HG03135 (cell line): ENCODE results near the gene PTMS.
A peak's percentile ranks its signal among the peaks of the same experiment; 100 is the strongest.

Experiments
- ATAC-seq: cut with Tn5 transposase; IDR thresholded peaks from one replicate; pipeline ENCODE4 v1.9.1; 2021; ENCODE audit warnings: mild to moderate bottlenecking, moderate library complexity; ENCODE audit not compliant: unreplicated experiment

Gene PTMS

DNA sequence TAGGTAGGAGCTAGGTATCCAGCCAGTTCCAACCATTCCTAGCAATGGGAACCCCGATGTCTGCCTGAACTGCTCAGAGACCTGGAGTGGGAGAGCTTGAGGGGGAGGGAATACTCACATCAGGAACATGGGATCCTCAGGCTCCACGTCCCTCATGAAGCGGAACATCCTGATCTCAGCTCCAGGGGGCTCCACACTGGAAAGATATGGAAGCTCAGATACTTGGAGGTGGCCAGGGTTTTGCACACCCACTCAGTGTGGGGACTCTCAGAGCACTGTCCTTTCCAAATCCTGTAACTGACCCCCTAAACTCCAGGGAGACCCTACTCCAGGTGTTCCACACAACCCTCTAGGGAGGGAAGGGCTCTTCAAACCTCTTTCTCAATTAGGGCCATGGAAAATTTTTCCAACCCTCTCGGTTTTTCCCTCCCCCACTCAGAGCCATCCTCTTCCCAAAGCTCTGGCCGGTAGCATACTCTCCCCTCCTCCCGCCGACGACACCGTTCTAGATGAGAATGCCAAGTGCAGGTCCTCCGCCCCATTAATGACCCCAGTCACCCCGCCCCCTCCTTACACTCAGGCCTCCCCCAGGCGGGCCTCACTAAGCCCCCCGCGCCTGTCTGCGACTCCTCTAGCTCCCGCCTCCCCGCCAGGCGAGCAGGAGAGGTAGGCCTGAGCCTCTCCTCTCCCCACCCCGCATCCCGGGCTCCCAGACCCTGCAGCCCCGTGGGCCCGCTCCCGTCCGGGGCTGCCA lies 13.8 kb upstream of the PTMS start:
- no peak for ATAC-seq

DNA sequence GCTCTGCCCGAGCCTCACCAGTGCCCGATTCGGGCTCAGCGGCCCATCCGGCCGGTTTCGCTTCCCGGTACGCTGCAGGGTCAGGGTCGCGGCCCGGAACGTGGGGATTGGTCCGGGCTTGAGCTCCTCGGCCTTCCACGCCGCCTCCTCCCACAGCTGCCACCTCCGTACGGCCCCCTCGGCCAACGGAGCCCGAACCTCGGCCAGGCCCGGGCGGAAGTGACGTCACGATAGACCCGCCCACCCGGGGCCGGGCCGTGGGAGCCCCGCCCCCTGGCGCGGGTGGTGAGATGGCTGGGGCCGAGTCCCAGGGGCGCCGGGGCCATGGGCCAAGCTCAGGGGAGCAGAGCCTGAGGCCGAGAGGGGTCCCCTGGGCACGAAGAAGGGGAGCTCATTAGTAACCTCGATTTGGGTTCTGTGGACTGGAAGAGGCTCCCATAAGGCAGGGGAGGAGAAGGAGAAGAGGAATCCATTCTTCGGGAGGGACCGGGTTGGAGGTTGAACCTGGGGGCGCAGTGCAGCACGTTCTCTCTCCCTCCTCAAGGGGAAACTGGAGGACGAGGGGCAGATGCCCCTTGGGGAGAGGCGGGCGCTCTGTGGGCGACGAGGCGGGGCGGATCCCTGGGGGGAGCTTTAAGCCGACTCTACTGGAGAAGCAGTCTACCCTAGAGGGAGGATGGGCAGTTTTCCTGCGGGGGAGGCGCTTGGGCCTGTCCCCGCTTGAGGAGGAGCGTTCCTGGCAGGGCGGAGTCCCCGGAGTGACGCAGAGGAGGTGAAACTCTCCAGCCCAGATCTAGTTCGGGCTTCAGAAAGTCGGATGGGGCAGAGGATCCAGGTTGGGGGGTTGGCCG lies 13.0 kb upstream of the PTMS start, which contains the start of gene MLF2:
MLF2 (minus strand) TSS at position 221 of the 851 bp plus-strand sequence. CDS start 807 bp downstream, outside the sequence.
- ATAC-seq, result peak; percentile 89

DNA sequence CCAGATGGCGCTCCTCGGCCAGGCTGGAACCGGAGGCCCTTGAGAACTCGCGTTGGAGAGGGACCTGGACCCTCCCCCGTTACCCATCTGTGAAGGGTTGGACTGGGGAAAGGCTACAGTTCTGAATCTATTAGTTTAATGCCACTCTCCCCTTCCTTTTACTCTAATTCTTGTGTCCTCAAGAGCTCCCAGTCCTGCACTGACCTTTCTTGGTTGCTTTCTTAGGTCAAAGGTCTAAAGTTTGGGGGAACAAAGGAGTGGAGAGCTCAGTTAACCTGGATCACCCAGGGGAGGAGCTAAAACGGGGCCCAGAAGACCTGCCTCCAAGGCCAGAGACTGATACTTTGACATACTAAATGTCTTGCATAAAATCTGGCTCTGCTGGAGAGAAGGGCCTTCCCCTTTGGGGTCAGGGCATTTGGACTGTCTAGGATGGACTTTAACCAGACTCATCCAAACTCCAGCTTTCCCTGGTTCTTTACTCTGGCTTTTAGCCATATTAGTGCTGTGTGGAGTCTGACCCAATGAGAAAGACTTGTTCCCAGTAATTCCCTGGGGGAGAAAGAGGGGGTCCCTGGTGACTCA lies 12.3 kb upstream of the PTMS start:
- no peak for ATAC-seq

DNA sequence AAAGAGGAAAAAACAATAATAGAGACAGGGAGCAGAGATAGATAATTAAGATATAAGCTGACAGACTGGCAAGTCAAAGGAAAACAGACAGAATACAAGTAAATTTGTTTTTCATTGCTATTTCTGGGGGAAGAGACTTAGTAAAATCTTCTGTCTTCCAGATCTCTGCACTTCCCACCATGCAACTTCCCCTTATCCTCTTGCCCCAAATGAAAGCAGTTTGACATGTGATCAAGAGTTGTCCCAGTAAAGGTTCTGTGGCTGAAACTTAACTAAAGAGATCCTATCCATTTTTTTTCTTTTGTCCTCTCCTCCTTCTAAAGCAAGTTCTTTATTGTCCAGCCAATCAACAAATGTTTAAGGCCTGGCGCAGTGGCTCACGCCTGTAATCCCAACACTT lies 11.8 kb upstream of the PTMS start:
- ATAC-seq, result no peak

DNA sequence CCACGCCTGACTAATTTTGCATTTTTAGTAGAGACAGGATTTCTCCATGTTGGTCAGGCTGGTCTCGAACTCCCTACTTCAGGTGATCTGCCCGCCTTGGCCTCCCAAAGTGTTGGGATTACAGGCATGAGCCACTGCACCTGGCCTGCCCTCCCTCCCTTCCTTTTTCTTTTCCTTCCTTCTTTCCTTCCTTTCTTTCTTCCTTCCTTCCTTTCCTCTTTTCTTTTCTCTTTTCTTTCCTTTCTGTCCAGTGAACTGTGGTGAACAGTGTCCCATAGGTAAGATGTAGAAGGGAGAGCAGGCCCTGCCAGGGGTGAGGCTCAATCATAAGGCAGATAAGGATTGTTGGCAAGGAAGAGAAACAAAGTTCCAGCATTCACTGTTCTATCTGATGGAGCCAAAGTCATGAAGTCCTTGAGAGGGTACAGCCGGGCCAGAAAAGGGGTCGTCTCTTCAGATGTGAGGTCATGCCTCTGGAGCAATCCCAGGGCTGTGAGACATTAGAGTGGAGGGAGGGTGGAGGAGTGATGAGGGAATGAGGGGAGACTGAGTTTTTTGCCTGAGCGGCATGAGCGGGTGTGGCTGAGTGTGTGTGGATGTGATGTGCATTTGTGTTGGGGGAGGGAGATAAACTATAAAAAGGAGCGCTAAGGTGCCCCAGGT lies 9.0 kb upstream of the PTMS start:
- no peak for ATAC-seq

DNA sequence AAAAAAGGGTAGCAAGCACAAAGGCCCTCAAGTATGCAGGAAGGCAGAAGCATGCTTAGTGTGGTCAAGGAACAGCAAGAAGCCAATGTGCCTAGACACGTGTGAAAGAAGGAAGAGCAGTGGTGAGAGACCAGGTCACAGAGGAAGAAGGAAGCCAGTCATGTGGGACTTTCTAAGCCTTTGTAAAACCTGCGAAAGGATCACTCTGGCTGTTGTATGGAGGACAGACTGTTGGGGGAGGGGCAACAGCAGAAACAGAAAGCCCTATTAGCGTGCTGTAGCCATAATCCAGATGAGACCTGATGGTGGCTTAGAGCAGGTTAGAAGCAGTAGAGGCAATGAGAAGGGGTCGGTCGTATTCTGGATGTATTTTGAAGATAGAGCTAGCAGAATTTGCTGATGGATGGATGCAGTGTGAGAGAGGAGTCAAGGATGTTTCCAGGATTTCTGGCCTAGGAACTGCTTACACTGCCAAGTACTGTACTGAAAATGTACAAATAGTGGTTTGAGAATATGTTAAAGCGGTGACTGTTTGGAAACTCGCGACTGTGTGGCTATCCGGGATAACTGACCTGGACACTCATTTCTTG lies 7.6 kb upstream of the PTMS start:
- ATAC-seq, result no peak

DNA sequence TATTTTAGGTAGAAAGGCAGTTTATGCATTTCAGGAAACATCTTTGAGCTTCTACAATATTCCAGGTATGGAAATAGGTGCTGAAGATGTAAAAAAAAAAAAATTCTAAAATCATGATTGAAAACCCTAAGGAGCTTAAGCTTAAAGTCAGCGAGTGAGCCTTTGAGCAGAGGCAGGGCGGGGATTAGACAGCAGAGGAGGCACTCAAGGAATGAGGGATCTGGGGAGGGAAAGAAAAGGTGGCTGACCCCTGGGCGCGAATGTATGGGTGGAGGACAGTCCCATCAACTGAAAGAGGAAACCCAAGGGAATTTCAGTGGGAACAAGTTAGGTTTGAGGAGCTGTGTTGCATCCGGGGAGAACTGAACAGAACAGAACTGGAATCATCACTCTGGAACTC lies 6.4 kb upstream of the PTMS start:
- no peak for ATAC-seq

DNA sequence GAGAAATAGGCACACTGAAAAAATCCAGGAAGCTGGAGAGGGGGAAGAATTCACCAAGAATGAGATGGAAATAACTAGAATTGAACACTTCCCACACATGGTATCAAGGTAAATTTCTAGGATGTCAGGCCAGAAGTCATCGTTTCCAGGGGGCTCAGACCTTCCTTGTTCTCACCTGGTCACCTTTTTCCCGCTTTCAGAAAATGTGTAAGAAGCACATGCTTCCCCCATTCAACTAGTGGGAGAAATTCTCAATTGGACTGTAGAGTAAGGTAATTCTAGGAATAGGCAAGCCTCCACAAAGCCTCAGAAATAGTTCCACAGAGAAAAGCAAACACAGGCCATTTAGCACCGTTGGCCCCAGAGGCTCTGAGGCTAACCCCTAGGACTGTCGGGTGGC lies 2.8 kb upstream of the PTMS start:
- ATAC-seq, result no peak

DNA sequence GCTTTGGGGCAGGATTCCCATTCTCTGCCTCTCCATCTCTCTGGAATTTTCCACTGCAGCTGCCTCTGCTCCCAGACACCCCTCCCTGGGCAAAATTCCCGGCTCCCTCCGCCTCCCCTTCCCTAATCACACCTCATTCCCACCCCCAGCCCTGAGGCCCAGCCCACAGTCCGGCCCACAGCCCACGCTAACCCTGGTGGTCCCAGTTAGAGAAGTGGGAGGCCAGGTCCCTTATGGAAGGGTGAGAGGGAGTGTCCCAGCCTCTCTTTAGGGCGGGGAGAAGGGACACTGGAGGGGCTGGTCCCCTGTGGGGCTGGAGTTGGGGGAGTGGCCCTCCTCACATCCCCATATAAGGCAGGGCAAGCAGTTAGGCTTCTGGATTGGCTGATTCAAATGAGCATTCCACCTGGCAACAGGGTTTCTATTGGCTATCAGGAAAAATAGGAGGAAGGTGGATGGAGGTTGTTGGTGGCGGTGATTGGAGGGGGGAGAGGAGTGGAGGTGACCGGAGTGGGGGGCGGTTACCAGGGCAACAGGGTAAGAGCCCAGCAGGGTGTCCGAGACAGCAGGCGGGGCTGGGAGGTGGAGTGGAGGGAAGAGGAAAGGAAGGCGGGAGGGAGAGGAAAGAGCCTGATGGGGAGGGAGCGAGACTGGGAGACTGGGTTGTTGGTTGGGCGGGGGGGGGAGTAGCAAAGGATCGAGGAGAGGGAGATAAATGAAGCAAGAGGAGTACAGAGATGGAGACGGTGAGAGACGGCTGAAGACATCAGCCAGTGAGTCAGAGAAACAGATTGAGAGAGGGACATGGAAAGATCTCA lies 1.9 kb upstream of the PTMS start:
- ATAC-seq, result peak; percentile 68

DNA sequence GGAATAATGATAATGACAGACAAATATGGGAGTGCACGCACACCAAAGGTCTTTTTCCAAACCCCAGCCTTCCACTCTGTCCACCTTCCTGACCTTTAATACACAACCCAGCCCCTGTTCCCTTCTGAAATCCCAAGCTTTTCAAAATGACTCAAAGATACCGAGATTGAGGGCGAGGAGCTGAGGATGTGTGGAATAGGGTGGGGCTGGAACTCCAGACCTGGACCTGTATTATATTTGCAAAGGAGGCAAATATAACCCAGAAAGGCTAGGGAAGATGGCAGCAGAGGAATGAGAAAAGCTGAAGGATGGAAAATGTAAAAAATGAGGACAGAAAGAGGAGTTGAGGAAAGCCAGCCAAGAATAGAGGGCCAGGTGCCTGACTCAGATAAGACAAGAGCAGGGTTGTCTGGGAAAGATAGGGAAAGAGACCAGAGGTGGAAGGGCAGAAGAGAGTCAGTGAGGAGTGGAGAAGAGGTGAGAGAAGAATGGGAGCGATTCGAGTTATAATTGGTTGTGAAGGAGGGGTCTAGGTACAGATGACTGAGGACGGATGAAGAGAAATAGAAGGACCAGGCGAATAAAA lies 1.0 kb upstream of the PTMS start:
- no peak for ATAC-seq

DNA sequence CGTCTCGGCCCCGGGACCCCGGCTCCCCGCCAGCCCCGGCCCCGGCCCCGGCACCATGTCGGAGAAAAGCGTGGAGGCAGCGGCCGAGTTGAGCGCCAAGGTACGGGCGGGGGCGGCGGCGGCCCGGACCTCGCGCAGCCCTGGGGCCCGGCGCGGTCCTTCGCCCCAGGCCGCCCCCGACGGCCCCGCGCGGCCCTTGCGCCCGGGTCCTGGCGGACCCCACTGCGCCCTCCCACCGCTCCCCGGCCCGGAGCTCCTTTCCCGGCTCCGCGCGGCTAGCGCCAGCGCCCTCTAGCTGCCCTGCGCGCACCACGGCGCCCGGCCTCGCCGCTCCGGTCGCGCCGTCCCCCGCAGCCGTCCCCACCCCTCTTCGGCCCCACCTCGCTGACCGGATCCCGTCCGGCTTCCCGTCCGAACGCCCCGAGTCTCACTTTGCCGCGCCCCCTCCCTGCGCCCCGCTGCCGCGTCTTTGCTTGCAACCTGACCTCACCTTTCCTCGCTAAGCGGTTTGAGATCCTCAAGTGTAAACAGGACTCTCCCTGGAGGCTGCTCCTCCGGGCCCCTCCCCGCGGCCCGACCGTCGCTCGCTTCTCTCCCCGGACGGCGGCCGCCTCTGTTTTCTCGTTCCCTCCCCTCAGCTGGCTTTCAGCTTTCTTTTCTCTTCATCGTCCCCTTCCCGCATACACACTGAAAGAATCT lies 637 bp downstream of the PTMS start:
- peak; percentile 48 for ATAC-seq

DNA sequence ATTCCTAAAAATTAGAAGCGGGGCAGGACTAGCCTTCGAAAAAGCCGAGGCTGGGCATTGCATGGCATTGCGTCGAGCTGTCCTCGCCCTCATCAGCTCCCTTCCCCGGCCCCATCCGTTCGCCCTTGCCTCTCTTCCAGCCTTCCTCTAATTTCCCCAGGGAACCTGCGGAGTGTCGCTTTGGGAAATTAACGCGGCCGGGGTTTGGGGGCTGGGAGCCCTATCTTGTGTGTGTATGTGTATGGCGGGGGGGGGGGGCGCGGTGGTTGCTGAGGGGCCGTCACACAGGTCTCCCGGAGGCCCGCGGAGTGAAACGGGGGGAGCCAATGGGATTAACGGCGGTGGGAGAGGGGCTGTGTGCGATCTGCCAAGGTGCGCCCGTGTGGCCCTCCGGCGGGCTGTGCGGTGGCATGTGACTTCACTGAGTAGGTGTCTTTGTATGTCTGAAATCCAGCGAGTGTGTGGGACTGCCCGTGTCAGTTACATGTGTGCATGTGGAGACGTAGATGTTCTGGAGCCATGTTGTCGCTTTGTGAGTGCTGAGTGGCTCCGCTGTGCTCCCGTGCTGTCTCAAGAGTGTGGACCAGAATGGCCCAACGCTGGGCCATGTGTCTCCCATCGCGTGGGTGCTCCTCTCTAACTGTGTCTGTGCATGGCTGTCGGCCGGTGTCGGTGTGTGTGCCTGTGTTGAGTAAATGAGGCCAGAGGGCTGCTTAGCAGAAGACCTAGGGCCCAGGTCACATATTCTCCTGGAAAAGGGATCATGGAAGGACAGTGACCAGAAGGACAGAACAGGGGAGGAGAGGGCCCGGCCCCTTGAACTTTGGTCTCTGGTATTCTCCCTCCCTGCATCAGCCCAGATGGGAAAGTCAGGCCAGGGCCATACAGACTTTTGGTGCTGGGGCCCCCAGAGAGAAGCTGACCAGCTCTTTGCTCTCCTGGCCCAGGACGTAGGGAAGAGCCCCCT lies 1.5 kb downstream of the PTMS start:
- ATAC-seq, result no peak

DNA sequence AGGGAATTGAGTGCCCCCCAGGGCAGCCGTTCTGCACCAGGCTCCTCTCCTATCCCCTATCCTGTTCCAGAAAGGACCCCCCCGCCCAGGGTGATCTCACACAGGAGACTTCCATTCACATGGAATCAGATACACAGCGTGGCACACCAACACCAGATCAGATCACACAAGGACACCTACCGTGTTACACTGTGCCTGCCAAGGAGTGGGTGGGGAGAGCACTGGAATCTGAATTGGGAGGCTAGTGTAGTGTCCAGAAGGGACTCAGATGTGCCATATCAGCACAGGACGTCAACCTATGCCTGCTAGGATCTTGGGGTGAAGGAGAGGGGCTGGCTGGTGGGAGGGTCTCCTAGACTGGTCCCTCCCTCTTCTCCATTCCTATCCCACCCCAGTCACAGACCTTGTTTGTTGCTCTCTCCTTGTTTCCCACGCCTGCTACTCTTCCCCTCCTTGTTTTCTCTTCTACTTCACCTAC lies 2.3 kb downstream of the PTMS start:
- no peak for ATAC-seq

DNA sequence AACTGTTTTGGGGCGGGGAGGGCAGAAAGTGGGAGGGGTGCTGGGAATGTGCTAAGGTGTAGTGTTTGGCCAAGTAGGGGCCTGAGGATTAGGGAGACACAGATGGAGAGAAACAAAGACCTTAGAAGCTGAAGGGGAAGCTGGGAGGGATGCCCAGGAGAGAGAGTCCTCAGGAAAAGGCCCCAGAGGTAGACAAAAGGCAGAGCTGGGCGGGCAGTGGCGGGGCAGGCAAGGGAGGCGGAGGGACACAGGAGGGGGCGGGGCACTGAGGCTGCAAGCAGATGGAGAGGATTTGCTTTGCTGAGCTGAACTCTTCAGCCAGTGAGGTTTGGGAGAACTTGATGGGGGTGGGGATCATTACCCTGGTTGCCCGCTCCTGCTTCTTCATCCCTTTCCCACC lies 2.8 kb downstream of the PTMS start:
- no peak for ATAC-seq

DNA sequence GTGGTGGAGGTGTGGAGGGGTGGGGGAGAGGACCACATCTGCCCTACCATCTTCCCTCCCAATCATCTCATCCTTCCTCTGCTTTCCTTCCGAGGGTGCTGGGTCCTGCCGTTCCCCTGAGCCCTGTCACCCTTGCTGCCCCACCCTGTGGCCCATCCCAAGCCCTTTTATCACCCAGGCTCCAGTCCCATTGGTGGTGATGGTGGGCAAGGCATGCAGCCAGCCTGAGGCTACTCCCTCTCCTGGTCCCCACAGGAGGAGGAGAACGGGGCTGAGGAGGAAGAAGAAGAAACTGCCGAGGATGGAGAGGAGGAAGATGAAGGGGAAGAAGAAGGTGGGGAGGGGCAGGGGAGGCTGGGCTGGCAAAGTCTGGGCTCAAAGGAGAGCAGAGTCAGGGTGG lies 3.5 kb downstream of the PTMS start:
- no peak for ATAC-seq

DNA sequence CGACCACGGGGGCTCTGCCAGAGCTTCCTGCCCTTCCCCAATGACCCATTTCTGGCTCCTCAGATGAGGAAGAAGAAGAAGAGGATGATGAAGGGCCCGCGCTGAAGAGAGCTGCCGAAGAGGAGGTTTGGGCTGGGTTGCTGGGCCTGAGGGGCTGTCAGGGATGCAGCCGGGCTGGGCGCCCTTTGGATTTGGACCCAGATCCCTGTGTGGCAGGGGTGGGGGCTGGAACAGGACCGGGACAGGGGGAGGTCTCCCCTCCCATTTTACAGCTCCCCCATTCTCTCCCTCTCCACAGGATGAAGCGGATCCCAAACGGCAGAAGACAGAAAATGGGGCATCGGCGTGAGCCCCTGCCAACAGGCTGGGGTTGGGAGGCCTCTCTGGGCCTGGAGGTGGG lies 3.9 kb downstream of the PTMS start:
- no peak for ATAC-seq

DNA sequence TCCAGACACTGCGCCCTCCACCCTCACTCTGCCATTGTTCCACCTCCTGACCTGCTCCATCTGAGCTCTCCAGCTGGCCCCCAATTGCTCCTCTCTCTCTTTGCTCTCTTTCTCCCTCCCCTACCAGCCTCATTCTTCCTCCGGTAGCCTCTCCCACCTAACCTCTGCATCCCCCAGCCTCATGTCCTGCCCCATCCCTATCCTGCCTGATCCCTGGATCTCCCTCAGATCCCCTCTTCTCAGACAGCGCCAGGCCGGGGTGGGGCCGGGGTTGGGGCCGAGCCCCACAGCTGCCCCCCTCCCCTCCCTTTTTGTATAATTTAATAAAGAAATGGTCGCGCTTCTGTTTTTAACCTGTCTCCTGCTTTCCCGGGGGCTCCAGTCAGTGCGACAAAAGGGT lies 4.4 kb downstream of the PTMS start:
- ATAC-seq, result no peak

DNA sequence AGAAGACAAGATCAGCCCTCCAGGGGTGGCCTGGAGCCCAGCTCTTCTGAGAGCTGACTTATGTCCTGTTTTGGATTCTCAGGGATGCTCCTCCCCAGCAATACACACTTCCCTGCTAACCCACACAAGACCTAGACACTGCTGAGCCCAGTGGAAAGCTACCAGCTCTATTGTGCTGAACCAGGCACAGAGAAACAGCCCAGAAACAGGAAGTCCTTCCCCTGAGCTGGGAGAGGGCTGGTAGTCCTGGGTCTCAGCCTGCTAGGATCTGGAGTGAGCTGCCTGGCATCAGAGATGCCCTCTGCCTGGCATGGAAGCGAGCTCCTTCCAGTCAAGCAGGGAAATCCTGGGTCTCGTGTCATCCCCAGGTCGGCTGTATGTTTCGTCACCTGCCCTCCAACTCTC lies 4.9 kb downstream of the PTMS start:
- no peak for ATAC-seq
